Vagina (tissue), 2 donors: ENCODE measurements around the gene HCFC1.

Experiments used
- CTCF ChIP-seq, 3 experiments: fragments of 450-650 bp in 2 of 3; fragments of 200-600 bp in 1 of 3; sonication (generic) in 1 of 3; IDR thresholded peaks; one replicate each; pipeline ENCODE4 v1.5.1; 2017 to 2019; ENCODE audit warnings: antibody characterized with exemption in 3 of 3, mild to moderate bottlenecking in 2 of 3, moderate library complexity in 2 of 3
- POLR2A ChIP-seq, 2 donors: fragments of 450-650 bp; IDR thresholded peaks; one replicate each; pipeline ENCODE4 v1.6.1; 2017; ENCODE audit warnings: antibody characterized with exemption in 2 of 2, mild to moderate bottlenecking in 2 of 2, moderate library complexity in 2 of 2

GRCh38 chrX:153971450-153972367 lies at the start of gene HCFC1:
- peak in 1 of 2 donors; percentile 40 for TF ChIP-seq POLR2A (IDR thresholded peaks at IDR 0.05)
- no peak for TF ChIP-seq CTCF (IDR thresholded peaks at IDR 0.05)
